Left hindlimb (tissue), 1 donor: ENCODE measurements around the gene CANT1.
"Not testable (repeated sequence)": the region's sequence is repeated elsewhere in the genome, so short reads cannot be mapped to it uniquely, and the experiment has no call there.

Experiments used
- DNase-seq: peaks from one replicate; pipeline ENCODE4 v3.0.0-alpha.2; 2018

Gene CANT1

GRCh38 chr17:79027274-79027924 is 17.8 kb upstream of the CANT1 start:
- peak; percentile 35 for DNase-seq

- peak; percentile 35 for DNase-seq
Observed at GRCh38 chr17:79026376-79027273, 17.1 kb upstream of the CANT1 start.

GRCh38 chr17:79024901-79025737 is 15.6 kb upstream of the CANT1 start:
- DNase-seq = peak; percentile 46

GRCh38 chr17:79023886-79024771 is 14.6 kb upstream of the CANT1 start, which contains the start of gene C1QTNF1:
Gene C1QTNF1 (plus strand): TSS chr17:79024169. CDS start chr17:79043969, 19,800 bp downstream.
- DNase-seq = peak; percentile 77

- peak; percentile 13 for DNase-seq
Observed at GRCh38 chr17:79023180-79023705, 13.7 kb upstream of the CANT1 start.

- peak; percentile 12 for DNase-seq
Observed at GRCh38 chr17:79022507-79022991, 13.0 kb upstream of the CANT1 start.

- not testable (repeated sequence) for DNase-seq
Observed at GRCh38 chr17:79021929-79022328, 12.4 kb upstream of the CANT1 start.

GRCh38 chr17:79020631-79021301 is 11.2 kb upstream of the CANT1 start:
- peak; percentile 11 for DNase-seq

- DNase-seq = peak; percentile 83
Observed at GRCh38 chr17:79019632-79020584, 10.3 kb upstream of the CANT1 start.

GRCh38 chr17:79019261-79019631 is 9.7 kb upstream of the CANT1 start:
- no peak for DNase-seq

GRCh38 chr17:79018370-79018695 is 8.8 kb upstream of the CANT1 start:
- no peak for DNase-seq

GRCh38 chr17:79017546-79018369 is 8.2 kb upstream of the CANT1 start:
- DNase-seq = peak; percentile 38

GRCh38 chr17:79014158-79014758 is 4.7 kb upstream of the CANT1 start:
- no peak for DNase-seq

- peak; percentile 2 for DNase-seq
Observed at GRCh38 chr17:79012563-79013134, 3.1 kb upstream of the CANT1 start.

- no peak for DNase-seq
Observed at GRCh38 chr17:79011451-79012147, 2.0 kb upstream of the CANT1 start.

- no peak for DNase-seq
Observed at GRCh38 chr17:79010304-79010646, 711 bp upstream of the CANT1 start.

GRCh38 chr17:79008666-79009387 is 737 bp downstream of the CANT1 start:
- DNase-seq = peak; percentile 34
